Neural crest cell (in vitro differentiated cells): ENCODE data around the gene CSMD2. TPM values are rescaled to one million over a fixed set of nuclear protein-coding genes. Genes with fewer than 3 reads are reported as not detected.

Experiments
- DNase-seq: peaks from one replicate; pipeline ENCODE4 v3.0.0; 2021; ENCODE audit warnings: low read depth, mixed read lengths, low spot score
- H3K27ac Mint-ChIP-seq: one replicate; pipeline ENCODE4 v1.8.0; 2021; ENCODE audit warnings: mild to moderate bottlenecking, mixed read lengths; ENCODE audit not compliant: unreplicated experiment
- H3K27me3 Mint-ChIP-seq: 2 replicates; pipeline ENCODE4 v1.8.0; 2021; ENCODE audit warnings: low read depth, mild to moderate bottlenecking, mixed read lengths
- H3K36me3 Mint-ChIP-seq: 2 replicates; pipeline ENCODE4 v1.8.0; 2021; ENCODE audit warnings: low read depth, mild to moderate bottlenecking, mixed read lengths
- H3K4me1 Mint-ChIP-seq: 2 replicates; pipeline ENCODE4 v1.8.0; 2021; ENCODE audit warnings: mixed read lengths
- H3K4me3 Mint-ChIP-seq: one replicate; pipeline ENCODE4 v1.8.0; 2021; ENCODE audit warnings: mild to moderate bottlenecking, mixed read lengths
- H3K9me3 Mint-ChIP-seq: 2 replicates; pipeline ENCODE4 v1.8.0; 2021; ENCODE audit warnings: mixed read lengths
- total RNA-seq: library from RNA; stranded (reverse); gene quantifications from 2 replicates; pipeline ENCODE4 v1.2.1, GENCODE V29; 2021
- TF ChIP-seq, protein P1 (sequence below): fragments of 200-600 bp; sonication (generic); conservative IDR thresholded peaks from 2 replicates; pipeline ENCODE4 v1.5.0; 2021; ENCODE audit warnings: antibody characterized with exemption, mild to moderate bottlenecking

CSMD2 gene
- total RNA-seq, 1 donor from 2014 or later, result 0.40 TPM

- TF ChIP-seq, protein P1, sequence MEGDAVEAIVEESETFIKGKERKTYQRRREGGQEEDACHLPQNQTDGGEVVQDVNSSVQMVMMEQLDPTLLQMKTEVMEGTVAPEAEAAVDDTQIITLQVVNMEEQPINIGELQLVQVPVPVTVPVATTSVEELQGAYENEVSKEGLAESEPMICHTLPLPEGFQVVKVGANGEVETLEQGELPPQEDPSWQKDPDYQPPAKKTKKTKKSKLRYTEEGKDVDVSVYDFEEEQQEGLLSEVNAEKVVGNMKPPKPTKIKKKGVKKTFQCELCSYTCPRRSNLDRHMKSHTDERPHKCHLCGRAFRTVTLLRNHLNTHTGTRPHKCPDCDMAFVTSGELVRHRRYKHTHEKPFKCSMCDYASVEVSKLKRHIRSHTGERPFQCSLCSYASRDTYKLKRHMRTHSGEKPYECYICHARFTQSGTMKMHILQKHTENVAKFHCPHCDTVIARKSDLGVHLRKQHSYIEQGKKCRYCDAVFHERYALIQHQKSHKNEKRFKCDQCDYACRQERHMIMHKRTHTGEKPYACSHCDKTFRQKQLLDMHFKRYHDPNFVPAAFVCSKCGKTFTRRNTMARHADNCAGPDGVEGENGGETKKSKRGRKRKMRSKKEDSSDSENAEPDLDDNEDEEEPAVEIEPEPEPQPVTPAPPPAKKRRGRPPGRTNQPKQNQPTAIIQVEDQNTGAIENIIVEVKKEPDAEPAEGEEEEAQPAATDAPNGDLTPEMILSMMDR, result no peak
- H3K9me3 Mint-ChIP-seq, result peaks cover 3% of the 10 kb centered on the region
- DNase-seq, result no peak
- H3K36me3 Mint-ChIP-seq, result no peaks in the 10 kb centered on the region
- H3K27ac Mint-ChIP-seq, result no peak overlapping the region
- no peaks in the 10 kb centered on the region for H3K4me1 Mint-ChIP-seq
- H3K27me3 Mint-ChIP-seq, result peaks cover 19% of the 10 kb centered on the region
- no peak overlapping the region for H3K4me3 Mint-ChIP-seq
These were observed 256.6 kb downstream of the CSMD2 start for GRCh38 chr1:33908324-33908956.

GRCh38 chr1:33906156-33906555, 258.9 kb downstream of the CSMD2 start:
- H3K4me1 Mint-ChIP-seq, result no peaks in the 10 kb centered on the region
- no peak overlapping the region for H3K27ac Mint-ChIP-seq
- TF ChIP-seq, protein P1, result no peak
- H3K4me3 Mint-ChIP-seq, result no peak overlapping the region
- no peak for DNase-seq
- peaks cover 3% of the 10 kb centered on the region for H3K9me3 Mint-ChIP-seq
- peaks cover 10% of the 10 kb centered on the region for H3K27me3 Mint-ChIP-seq
- no peaks in the 10 kb centered on the region for H3K36me3 Mint-ChIP-seq

- TF ChIP-seq, protein P1, result no peak
- H3K36me3 Mint-ChIP-seq, result no peaks in the 10 kb centered on the region
- DNase-seq, result no peak
These were observed 259.8 kb downstream of the CSMD2 start for GRCh38 chr1:33905241-33905640.

DNA sequence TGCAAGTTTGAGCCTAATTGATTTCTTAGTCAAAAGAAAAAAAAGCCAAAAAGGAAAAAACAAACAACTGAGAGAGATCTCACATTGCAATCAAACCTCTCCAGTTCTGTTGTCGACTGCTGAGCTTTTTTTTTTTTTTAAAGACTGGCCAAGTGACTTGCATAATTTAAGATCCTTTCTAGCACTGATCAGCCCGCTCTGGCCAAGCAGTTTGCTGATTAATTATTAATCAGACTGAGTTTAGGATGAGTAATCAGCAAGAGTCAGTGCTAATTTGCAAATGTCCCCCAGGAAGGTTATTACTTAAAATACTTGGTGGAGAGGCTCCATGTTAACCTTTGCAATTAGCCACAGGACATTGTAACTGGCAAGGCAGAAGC, 261.8 kb downstream of the CSMD2 start:
- peaks cover 3% of the 10 kb centered on the region for H3K9me3 Mint-ChIP-seq
- TF ChIP-seq, protein P1, result no peak
- peaks cover 4% of the 10 kb centered on the region for H3K27me3 Mint-ChIP-seq
- H3K36me3 Mint-ChIP-seq, result no peaks in the 10 kb centered on the region
- H3K4me3 Mint-ChIP-seq, result no peak overlapping the region
- H3K4me1 Mint-ChIP-seq, result no peaks in the 10 kb centered on the region
- no peak for DNase-seq
- H3K27ac Mint-ChIP-seq, result no peak overlapping the region

More at GRCh38 chr1:33905241-33905640, 259.8 kb downstream of the CSMD2 start:
- Mint-ChIP-seq H3K27ac (no peak overlapping the region), H3K9me3 (peaks cover 3% of the 10 kb centered on the region), H3K27me3 (peaks cover 10% of the 10 kb centered on the region), H3K4me3 (no peak overlapping the region), H3K4me1 (no peaks in the 10 kb centered on the region)

DNA sequence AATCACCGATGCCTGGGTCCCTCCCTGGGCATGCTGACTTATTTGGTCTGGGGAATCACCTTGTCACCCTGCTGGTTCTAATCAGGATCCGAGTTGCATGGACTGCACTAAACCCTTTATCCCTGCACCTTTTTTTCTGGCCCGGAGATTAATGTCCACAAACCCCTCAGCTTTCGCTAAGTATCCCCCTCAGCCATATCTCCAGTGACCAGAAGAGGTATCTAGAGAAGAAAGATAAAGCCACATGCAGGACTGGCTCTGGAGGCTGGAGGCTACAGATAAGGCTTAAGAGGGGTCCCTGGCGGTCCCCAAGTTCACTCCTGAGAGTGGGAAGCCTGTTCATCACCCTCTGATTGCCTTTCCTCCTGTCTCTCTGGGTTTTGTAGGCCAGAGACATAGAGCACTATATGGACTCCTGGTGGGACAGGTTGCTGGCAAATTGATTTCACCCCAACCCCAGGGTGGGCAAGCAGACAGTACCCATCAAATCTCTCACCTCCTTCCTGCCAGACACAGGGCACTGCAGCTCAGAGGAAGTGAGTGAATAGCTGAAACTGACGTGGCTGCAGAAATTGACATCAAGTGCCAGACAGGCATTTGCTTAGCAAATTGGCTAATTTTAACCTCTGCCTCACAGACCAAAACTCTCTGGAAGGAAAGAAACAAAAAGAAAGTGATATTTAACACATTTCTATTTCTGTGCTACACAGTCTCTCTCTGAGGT, 262.4 kb downstream of the CSMD2 start:
- Mint-ChIP-seq H3K9me3 (peaks cover 3% of the 10 kb centered on the region), H3K27ac (no peak overlapping the region), H3K27me3 (peaks cover 4% of the 10 kb centered on the region), H3K4me3 (no peak overlapping the region), H3K4me1 (no peaks in the 10 kb centered on the region), H3K36me3 (no peaks in the 10 kb centered on the region)
- DNase-seq, result no peak
- TF ChIP-seq, protein P1, result no peak
